Spleen (tissue), 7 donors: ENCODE results near the gene PEAK3.

ENCODE experiments used
- POLR2A ChIP-seq, 3 donors: fragments of 450-650 bp; IDR thresholded peaks; one replicate each; pipeline ENCODE4 v1.5.1; 2017; ENCODE audit warnings: antibody characterized with exemption in 3 of 3, mild to moderate bottlenecking in 1 of 3
- POLR2AphosphoS5 ChIP-seq, 3 donors: sonication (generic); formaldehyde crosslinking; IDR thresholded peaks; one replicate each; pipeline ENCODE4 v1.5.1; 2017; ENCODE audit warnings: antibody characterized with exemption in 3 of 3
- TF ChIP-seq, protein P1 (sequence below), 11 experiments: fragments of 200-600 bp in 7 of 11; fragments of 450-650 bp in 4 of 11; sonication (generic) in 4 of 11; IDR thresholded peaks in 8 of 11; conservative IDR thresholded peaks in 3 of 11; 1 replicate in 7 of 11; 2 replicates in 4 of 11; pipeline versions ENCODE4 v1.4.0 to v1.8.0; 2016 to 2021; ENCODE audit warnings: antibody characterized with exemption in 11 of 11, inconsistent platforms in 4 of 11, mild to moderate bottlenecking in 1 of 11
- donor health status: DM: no; HTN: no; CAD: no; lungs with moderate emphysema.
- donor health status: DM: no; HTN: no; CAD: no.
- donor health status: DM: no; HTN: no; CAD: no.

DNA sequence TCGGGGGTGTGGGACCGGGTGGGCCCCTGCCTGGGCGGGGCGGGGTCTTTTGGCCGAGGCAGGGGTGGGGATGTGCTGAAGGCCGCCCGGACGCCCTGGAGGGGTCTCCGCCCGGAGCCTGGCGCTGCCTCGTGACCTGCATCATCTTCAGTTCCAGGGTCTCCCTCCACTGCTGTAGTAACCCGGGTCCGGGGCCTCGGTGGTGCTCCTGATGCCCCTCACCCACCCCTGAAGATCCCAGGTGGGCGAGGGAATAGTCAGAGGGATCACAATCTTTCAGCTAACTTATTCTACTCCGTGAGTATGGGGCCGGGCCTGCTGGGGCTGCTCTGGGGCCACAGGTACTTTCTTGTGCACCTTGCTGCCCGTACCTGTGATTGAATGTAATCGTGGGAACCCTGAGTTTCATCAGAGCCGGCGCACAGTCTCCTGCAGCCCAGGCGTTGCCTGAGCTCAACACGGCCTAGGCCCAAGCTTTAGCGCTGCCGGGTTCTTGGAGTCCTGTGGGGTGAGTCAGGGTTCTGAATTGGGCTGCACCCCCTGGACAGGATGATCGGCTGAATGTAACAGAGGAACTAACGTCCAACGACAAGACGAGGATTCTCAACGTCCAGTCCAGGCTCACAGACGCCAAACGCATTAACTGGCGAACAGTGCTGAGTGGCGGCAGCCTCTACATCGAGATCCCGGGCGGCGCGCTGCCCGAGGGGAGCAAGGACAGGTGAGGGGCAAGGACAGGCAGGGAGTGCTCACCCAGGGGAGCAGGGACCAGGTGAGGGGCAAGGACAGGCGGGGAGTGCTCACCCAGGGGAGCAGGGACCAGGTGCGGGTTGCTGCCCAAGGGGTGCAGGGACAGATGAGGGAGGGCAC lies 10.5 kb downstream of the PEAK3 start:
- TF ChIP-seq, protein P1, sequence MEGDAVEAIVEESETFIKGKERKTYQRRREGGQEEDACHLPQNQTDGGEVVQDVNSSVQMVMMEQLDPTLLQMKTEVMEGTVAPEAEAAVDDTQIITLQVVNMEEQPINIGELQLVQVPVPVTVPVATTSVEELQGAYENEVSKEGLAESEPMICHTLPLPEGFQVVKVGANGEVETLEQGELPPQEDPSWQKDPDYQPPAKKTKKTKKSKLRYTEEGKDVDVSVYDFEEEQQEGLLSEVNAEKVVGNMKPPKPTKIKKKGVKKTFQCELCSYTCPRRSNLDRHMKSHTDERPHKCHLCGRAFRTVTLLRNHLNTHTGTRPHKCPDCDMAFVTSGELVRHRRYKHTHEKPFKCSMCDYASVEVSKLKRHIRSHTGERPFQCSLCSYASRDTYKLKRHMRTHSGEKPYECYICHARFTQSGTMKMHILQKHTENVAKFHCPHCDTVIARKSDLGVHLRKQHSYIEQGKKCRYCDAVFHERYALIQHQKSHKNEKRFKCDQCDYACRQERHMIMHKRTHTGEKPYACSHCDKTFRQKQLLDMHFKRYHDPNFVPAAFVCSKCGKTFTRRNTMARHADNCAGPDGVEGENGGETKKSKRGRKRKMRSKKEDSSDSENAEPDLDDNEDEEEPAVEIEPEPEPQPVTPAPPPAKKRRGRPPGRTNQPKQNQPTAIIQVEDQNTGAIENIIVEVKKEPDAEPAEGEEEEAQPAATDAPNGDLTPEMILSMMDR (IDR thresholded peaks at IDR 0.05 in 8 of 11, conservative IDR thresholded peaks at IDR 0.05 in 3 of 11): no peak
- TF ChIP-seq POLR2A (IDR thresholded peaks at IDR 0.05) (no peak), POLR2AphosphoS5 (IDR thresholded peaks at IDR 0.05) (peak; percentile 51 to 83 (median 64))
